Activated CD4-positive, alpha-beta T cell treated with anti-CD3 and anti-CD28 coated beads for 24 hours (primary cell): ENCODE data around the gene ZGPAT.
A peak's percentile ranks its signal among the peaks of the same experiment; 100 is the strongest.
"Not testable (repeated sequence)": the region's sequence is repeated elsewhere in the genome, so short reads cannot be mapped to it uniquely, and the experiment has no call there.

ENCODE experiments used
- DNase-seq, 2 donors: peaks; one replicate each; pipeline ENCODE4 v3.0.0-alpha.2; 2020; ENCODE audit warnings: low read depth in 2 of 2

The ZGPAT gene

DNA sequence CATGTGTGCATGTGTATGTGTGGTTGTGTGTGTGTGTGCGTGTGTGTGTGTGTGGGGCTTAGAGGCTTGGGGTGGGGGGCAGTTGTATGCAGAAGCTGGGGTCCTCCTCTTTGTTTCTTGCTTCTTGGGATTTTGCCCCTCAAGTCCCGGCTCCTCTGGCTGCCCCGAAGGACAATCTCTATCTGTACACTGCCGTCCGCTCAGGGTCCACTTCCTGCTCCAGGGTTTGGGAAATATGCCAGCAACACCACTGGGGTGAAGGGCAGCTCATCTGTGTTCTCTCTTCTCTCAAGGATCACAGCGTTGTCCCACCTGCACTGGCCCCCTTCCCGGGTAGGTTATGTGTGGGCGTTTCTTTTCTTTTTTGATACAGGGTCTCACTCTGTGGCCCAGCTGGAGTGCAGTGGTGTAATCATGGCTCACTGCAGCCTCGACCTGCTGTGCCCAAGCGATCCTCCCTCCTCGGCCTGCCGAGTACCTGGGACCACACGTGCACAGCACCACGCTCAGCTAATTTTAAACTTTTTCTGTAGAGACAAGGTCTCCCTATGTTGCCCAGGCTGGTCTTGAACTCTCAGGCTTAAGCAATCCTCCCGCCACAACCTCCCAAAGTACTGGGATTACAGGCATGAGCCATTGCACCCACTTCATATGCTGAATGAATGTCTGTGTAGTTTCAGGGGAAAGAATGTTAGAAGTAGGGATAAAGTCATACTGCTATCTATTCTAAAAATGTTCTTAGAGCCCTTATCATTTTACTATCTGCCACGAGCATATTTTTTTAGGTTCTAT lies 57.4 kb downstream of the ZGPAT start:
- no peak for DNase-seq

DNA sequence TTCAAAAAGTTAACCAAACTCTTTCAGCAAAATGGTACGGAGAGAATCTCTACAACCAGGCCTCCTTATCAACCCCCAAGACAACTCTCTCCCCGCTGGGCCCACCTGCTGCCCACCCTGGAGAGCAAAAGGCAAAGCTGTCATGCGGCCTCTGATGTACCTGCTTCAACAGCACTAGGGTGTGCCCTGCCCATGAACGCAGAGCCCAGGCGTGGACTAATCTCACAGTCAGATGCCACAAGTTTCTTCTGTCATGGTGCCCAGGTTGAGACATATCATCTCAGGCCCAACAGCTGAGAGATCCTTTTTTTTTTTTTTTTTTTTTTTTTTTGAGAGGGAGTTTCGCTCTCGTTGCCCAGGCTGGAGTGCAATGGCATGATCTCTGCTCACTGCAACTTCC lies 58.1 kb downstream of the ZGPAT start:
- no peak for DNase-seq

DNA sequence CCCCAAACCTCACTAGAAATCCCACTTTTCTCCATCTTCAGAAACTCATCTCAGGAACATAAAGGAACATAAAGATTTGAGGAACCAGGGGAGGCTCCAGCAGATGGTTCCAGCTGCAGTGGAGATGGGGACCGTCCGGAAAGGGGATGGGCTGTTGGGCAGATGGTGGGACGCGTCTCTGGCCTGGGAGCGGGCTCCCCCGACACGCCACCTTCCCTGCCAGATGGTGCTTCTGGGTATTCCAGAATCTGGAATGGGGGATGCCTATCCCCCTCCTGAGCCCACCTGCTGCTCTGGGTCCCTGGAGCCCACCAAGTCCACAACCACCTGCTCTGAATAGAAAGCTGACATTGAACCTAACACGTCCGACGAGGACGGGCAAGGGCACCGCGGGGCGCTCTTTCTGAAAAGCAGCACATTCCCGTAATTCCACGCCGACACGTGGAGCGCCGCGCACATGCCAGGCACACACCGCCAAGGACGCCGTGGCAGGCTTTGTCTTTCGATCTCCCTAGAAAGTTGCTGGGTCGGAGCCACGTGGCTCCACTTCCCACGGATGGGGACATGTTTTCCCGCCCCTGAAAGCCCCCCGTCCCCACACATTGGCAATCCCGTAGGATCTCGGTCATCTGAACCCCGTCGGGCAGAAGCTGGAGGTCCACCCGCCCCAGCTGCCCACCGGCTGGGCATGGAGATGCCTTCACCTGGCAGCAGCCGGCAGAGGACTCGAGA lies 59.0 kb downstream of the ZGPAT start:
- DNase-seq = no peak

DNA sequence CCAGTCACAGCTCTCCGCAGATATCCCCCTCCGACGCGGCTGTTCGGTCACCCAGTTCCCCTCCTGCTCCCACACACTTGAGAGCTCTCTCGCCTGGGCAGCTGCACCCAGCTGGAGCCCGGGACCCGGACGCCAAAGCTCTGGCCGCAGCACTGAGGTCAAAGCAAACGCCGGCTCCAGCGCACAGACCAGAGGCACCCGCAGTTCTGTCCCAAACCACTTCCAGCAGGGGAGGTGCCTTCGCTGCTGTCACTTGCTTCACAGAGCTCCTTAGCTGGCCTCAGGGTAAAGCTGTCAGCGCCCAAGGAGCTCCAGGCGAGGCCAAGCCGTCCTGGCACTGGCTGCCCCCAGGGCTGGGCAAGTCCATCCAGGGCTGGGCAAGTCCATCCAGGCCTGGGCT lies 59.6 kb downstream of the ZGPAT start:
- DNase-seq = no peak

DNA sequence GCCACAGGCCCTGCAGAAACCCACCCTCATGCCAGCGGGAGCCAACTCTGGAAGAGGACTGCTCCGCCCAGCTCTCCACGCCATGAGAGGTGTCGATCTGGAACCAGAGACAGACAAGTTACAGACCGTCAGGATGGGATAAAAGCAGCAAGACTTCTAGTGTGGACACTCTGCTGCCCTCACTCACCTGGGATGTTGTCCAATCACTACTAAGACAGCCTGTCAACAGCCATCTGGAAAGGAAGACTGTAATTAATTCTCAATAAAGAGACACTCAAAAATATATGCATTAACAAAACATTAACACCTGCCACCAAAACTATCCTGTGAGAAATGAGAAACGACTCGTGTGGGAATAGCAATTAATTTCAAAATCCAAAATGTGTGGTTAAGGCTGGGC lies 60.0 kb downstream of the ZGPAT start:
- DNase-seq = no peak

DNA sequence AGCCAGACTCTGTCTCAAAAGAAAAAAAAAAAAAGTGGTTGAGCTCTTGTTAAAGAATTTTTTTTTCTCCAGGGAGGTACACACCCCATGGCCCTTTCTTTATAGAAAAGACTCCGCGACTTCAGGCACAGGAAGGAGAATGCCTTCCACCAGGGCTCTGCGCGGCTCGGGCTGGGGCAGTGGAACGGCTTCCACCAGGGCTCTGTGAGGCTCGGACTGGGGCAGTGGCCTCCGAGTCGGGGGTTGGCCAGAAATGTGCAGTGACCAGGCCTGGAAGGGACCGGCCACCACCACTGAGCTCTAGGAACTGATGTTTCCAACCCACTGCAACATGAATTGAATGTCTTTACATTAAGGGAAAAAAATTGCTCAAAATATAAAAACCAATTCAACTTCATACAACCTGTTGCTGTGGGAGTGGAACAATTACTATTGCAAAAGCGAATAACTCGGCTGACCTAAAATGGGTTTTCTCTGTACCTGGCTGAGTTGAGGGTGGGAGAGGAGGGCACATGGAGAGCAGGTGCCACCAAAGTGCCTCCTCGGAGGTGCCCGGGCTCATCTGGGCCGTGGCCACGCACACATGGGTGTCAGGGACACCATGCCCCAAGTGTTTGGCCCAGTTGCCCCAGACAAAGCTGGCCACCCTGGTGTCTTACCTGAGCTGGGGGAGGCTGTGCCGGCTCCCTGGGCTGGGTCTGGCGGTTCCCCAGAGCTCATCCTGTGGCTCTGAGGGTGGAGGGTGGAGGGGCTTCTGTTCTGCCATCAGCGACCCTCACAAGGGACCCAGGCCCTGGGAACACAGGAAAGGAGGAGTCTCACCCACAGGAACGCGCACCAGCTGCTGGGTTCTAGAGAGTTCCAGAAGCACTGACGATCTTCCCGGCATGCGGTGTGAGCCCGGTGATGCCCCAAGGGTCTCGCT lies 61.0 kb downstream of the ZGPAT start:
- no peak for DNase-seq

DNA sequence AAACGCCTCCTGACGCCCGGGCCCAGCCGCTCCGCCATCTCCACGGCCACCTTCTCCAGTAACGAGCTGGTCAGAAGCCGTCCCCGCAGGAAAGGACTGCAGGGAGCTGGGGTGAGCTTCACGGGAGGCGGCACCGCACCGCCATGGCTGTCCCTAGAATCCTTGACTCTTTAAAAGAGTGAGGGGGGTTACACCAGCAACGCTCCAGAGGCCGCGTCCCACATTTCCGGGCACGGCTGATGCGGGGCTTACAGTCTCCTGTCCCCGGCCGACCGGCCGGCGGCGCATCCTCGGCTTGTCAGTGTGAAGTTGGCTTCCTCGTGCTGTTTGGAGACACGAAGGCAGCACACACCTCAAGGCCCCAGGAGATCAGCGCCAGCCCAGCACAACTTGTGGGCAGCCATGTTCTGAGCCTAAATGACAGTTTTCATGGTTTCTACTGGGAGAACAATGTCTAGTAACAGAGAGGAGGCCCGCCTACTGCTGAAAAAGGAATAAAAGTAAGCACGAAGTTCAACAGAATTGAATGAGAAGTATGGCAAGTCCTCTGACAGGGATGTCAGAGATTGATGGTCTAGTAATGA lies 62.1 kb downstream of the ZGPAT start:
- DNase-seq = no peak

DNA sequence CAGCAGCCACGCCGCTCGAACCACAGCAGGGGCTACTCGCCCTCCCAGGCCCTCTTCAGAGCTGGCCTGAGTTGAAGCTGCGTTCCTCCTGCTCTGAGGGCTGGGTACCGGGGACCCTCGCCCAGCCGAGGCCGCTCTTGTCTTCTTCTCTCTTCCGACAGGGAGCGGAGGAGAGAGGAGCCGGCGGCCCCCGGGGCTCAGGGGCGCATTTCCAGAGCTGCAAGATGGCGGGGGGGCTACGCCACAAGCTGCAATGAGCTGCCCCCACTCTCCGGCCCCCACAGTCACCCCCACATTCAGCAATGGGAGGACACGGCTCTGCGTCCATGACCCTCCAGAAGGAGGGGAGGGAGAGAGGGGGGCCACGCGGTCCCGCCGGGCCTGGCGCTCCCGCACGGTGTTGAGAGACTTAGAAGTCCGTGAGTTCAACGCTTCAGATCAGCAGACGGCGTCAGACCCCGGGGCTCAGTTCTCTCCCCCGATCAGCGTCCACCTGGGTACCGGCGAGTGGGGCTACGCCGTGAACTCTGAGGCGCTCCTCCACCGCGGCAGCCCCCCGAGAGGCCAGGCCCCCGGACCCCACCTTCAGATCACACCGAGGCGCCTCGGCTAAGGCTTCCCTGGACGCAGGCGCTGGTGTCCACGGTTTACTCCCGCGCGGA lies 63.3 kb downstream of the ZGPAT start:
- no peak for DNase-seq

DNA sequence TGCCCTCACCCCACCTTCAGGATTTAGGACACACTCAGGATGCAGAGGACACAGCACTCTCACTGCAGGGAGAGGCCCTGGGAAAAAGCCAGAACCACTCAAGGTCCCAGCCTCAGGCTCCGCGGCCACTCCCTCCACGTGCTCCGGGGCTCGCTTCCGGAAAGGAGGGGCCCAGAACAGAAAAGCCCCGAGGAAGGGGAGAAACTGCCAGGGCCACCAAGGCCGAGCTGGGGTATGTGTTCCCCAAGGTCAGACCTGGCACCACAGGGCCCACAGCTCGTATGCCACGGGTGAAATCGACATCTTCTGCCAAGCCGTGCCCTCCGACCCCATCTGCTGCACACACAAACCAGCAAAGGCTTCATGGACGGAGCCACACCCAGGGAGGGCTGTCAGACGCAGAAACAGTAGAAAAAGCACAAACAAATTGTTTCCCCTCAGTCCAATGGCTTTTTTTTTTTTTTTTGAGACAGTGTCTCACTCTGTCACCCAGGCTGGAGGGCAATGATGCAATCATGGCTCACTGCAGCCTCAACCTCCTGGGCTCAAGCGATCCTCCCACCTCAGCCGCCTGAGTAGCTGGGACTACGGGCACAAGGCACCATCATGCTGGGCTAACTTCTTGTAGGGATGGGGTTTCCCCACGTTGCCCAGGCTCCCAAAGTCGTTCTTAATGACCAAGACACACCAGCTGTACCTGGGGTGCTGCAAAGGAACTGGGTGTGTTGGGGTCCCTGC lies 65.1 kb downstream of the ZGPAT start:
- DNase-seq = no peak

DNA sequence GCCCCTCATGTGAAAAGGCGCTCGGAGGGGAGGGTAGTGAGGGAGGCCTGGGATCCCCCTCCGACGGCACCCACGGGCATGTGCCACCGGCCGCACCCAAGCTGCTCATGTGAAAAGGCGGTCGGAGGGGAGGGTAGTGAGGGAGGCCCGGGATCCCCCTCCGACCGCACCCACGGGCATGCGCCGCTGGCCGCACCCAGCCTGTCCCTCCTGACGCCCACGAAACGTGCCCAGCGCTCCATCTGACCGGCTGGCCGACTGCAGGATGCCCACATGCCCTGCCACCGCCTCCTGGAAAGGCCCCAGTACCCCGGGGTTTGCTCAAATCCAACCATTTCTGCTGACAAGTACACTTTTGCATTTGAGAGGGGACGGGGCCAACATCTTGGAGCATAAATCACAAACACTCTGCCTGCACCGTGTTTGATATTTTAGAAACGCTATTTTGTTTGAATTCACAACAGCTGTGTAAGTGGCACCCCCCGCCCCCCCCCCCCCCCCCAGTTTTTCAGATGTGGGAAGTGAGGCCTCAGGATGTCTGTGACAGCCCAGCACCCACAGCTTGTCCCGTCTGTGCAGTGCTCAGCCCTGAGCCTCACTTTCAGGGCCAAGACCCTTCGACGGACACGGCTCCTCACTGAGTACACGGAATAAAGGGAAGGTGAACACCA lies 65.9 kb downstream of the ZGPAT start:
- no peak for DNase-seq

DNA sequence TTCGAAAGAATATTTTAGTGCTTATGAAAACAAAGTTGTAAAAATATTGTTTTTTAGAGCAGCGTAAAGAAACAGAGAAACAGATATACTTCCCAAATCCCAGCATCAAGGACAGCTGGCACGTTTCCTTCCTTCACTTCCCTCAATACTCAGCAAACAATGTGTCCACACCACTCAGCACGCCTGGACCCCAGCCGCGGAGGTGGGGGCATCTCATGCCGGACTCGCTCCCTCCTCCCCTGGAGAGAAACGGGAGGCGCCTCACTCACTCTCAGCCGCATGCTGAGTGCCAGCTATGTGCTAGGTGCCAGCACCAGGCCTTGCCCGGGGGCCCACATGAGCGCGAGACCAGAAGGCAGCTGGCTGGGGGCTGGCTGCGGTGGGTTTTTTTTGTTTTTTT lies 66.5 kb downstream of the ZGPAT start:
- no peak for DNase-seq

DNA sequence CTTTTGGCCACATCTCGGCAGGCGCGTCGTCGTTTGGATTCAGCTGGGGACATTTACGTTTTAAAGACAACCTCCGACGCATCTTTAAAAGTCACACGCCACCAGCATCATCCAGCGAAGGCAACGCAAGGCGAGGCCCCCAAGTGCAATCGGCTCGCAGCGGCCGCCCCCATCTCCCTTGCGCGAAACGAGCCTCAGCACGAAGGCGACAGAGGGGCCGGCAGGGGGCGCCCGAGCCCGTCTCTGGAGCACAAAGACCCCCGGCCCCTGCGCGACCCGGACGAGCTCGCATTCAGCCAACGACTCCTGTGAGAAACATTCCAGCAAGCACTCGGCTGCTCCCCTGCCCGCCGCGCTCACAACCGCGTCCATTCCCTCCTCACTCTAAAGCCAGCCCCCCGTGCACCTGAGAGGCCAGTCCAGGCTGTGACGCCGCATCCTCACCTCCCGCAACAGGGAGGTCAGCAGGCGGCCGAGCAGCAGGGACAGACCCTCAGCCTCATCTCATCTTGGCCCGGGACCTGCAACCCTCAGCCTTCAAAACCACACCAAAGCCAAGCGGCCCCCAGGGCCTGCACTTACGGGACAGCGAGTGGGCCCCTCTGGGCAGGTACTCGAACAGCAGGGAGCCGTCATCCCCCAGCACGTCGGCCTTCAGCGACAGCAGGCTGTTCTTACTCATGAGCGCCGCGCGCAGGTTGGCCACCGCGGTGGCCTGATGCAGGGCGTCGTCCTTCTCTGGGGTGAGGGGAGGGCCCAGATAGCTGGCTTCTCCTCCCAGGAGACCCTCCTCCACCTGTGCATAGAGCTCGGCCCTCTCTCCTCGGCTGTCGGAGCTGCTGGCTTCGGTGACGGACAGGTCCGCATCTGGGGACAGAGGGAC lies 67.5 kb downstream of the ZGPAT start:
- DNase-seq = peak in 1 of 2 donors; percentile 19

DNA sequence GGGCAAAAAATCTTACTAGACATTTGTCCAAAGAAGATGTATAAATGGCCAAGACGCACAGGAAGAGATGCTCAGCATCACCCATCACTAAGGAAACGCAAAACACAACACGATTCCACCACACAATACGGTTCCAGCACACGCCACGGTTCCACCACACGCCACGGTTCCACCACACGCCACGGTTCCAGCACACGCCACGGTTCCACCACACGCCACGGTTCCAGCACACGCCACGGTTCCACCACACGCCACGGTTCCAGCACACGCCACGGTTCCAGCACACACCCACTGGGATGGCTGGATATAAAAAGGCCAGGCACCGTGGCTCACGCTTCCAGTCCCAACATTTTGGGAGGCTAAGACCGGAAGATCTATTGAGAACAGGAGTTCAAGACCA lies 69.0 kb downstream of the ZGPAT start:
- not testable (repeated sequence) for DNase-seq

DNA sequence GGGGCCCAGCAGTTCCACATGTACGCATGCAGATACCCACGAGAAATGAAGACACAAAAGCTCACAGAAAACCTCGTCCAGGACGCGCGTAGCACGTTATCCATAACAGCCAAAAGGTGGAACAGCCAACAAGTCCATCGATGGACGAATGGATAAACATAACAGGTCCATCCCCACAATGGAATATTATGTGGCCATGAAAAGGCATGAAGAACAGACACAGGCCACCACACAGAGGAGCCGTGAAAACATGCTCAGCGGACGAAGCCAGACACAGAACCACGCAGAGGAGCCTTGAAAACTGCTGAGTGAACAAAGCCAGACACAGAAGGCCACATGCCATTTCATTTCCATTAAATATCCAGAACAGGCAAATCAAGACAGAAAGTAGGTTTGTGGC lies 69.8 kb downstream of the ZGPAT start:
- DNase-seq = no peak

DNA sequence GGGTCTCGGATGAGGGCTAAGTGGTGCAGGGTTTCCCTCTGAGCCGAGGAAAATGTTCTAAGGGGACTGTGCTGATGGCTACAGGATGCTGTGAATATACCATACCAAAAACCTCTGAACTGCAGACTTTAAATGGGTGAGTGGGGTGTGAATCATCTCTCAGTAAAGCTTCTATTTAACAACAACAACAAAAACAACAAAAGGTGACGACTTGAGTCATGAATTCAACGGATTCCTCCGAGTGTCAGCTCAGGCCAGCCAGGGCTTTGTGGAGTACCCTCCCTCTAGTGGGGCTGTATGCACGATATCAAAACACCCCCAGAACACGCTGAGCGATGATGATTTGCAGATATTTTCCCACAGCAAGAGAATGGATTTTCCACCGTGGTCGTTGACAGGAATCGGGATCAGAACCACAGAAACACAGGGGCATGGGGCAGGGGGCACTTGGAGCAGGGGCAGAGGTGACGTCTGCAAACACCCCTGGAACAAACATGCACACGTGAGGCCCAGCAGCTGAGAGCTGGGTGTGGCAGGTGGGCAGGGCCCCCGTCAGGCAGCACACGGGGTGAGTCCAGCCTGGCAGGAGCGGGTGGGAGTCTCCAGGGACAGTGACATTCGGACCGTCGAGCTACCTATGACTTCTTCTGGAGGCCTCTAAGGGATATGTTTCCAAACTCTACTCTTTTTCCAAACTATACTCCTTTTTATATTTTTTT lies 70.4 kb downstream of the ZGPAT start:
- DNase-seq = no peak

DNA sequence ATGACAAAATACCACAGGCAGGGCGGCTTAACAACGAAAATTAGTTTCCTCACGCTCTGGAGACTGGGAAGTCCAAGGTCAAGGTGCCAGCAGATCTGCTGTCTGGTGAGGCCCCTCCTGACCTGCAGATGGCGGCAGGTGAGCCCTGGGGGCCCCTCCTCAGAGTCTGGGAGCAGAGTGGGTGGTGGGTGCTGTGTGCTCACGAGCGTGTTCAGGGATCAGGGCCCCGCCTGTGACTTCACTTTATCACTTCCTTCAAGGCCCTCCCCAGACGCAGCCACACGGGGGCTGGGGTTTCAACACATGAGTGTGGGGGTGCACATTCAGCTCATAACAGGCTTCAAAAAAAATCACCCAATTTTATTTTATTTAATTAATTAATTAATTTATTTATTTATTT lies 71.0 kb downstream of the ZGPAT start:
- no peak for DNase-seq

DNA sequence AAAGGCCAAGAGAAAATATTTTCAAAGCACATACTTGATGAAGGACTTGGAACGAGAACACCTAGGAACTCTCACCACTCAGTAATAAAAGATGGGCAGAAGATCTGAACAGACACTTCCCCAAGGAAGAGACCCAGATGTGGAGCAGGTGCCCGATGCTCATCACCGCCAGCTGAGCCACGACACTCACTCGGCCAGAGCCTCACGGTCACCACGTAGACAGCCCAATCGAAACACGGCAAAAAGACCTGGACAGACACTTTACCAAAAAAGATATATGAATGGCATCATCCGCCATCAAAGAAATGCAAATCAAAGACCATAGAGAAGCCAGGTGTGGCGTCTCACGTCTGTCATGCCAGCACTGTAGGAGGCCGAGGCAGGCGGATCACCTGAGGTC lies 73.3 kb downstream of the ZGPAT start:
- no peak for DNase-seq

DNA sequence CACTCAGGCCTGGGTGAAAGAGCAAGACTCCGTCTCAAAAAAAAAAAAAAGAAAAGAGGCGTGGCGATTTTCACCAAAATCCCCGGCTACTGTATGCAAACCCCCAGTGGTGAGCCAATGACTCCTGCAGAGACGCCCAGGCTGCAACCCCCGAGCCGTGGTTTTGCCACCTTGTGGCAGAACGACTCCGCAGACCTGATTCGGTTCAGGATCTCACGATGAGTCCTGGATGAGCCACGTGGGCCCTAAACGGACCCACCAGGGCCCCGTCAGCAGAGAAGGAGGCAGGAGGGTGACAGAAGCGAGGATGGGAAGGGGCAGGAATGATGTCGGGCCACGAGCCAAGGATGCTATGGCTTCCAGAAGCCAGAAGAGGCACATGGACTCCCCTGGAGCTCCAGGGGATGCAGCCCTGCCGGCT lies 74.2 kb downstream of the ZGPAT start:
- peak in 1 of 2 donors; percentile 32 for DNase-seq
